ENCODE measurements around the gene AFAP1L2. TPM values are rescaled to one million over a fixed set of nuclear protein-coding genes. Genes with fewer than 3 reads are reported as not detected.

Gene AFAP1L2
- total and polyA plus RNA-seq, 2 experiments from 2014 or later: not detected

GRCh38 chr10:114326795-114327194 lies 77.5 kb downstream of the AFAP1L2 start:
- no peak overlapping the region for H3K9ac ChIP-seq
- no peak overlapping the region for H3K4me3 ChIP-seq
- H3K4me2 ChIP-seq (ENCODE audit: unreplicated experiment): no peak overlapping the region
- peaks cover 8% of the 10 kb centered on the region; the same call in 1 of the 2 replicates for H3K27me3 ChIP-seq (replicated peaks; ENCODE audit: insufficient read depth)
- no peak overlapping the region for H2AFZ ChIP-seq
- DNase-seq: no peak
- no peak overlapping the region for H3K27ac ChIP-seq
- H3K9me3 ChIP-seq (ENCODE audit: low read depth): no peaks in the 10 kb centered on the region
- 35 to 45% methylated on average over 2 of the region's 2 CpGs for WGBS, 2 experiments (ENCODE audit: low coverage in 1 of 2, low lambda C conversion rate in 2 of 2, missing lambda C conversion rate in 2 of 2)
- no peaks in the 10 kb centered on the region for H3K4me1 ChIP-seq (ENCODE audit: insufficient read depth)
- in situ Hi-C loops (cut with MboI): no loop called here
- no peaks in the 10 kb centered on the region for H3F3A ChIP-seq (ENCODE audit: insufficient read depth)
- no peaks in the 10 kb centered on the region for H3K79me2 ChIP-seq (ENCODE audit: insufficient read depth)
- H4K20me1 ChIP-seq (ENCODE audit: insufficient read depth): no peaks in the 10 kb centered on the region
- H3K36me3 ChIP-seq (ENCODE audit: low read depth): no peaks in the 10 kb centered on the region
- TF ChIP-seq EZH2 (IDR thresholded peaks at IDR 0.05; ENCODE audit: insufficient read depth, poor library complexity, severe bottlenecking) (no peak), EZH2phosphoT487 (IDR thresholded peaks at IDR 0.05; ENCODE audit: insufficient read depth, low read depth) (no peak)
- H3K9me2 ChIP-seq (ENCODE audit: insufficient read depth): no peaks in the 10 kb centered on the region

GRCh38 chr10:114323023-114323422 lies 81.3 kb downstream of the AFAP1L2 start:
- H3K79me2 ChIP-seq (ENCODE audit: insufficient read depth): no peaks in the 10 kb centered on the region
- WGBS, 2 experiments (ENCODE audit: low coverage in 1 of 2, low lambda C conversion rate in 2 of 2, missing lambda C conversion rate in 2 of 2): 48% methylated on average over 5 of the region's 5 CpGs
- TF ChIP-seq EZH2 (IDR thresholded peaks at IDR 0.05; ENCODE audit: insufficient read depth, poor library complexity, severe bottlenecking) (no peak), EZH2phosphoT487 (IDR thresholded peaks at IDR 0.05; ENCODE audit: insufficient read depth, low read depth) (no peak)
- no peaks in the 10 kb centered on the region for H3K9me3 ChIP-seq (ENCODE audit: low read depth)
- no peaks in the 10 kb centered on the region for H3K4me1 ChIP-seq (ENCODE audit: insufficient read depth)
- H4K20me1 ChIP-seq (ENCODE audit: insufficient read depth): no peaks in the 10 kb centered on the region
- in situ Hi-C loops (cut with MboI): no loop called here
- H3K27ac ChIP-seq: no peak overlapping the region
- H2AFZ ChIP-seq: no peak overlapping the region
- H3K27me3 ChIP-seq (replicated peaks; ENCODE audit: insufficient read depth): peaks cover 14% of the 10 kb centered on the region; the same call in 1 of the 2 replicates
- DNase-seq: no peak
- no peak overlapping the region for H3K4me3 ChIP-seq
- H3K9ac ChIP-seq: no peak overlapping the region
- H3K9me2 ChIP-seq (ENCODE audit: insufficient read depth): no peaks in the 10 kb centered on the region
- no peaks in the 10 kb centered on the region for H3K36me3 ChIP-seq (ENCODE audit: low read depth)
- no peak overlapping the region for H3K4me2 ChIP-seq (ENCODE audit: unreplicated experiment)
- H3F3A ChIP-seq (ENCODE audit: insufficient read depth): no peaks in the 10 kb centered on the region

- H3K9me2 ChIP-seq (ENCODE audit: insufficient read depth): no peaks in the 10 kb centered on the region
- no peak overlapping the region for H3K9ac ChIP-seq
- no peaks in the 10 kb centered on the region for H4K20me1 ChIP-seq (ENCODE audit: insufficient read depth)
- no peaks in the 10 kb centered on the region for H3K4me1 ChIP-seq (ENCODE audit: insufficient read depth)
- no peak overlapping the region for H3K27ac ChIP-seq
- H3K79me2 ChIP-seq (ENCODE audit: insufficient read depth): no peaks in the 10 kb centered on the region
- no peaks in the 10 kb centered on the region for H3K9me3 ChIP-seq (ENCODE audit: low read depth)
- TF ChIP-seq EZH2 (IDR thresholded peaks at IDR 0.05; ENCODE audit: insufficient read depth, poor library complexity, severe bottlenecking) (no peak), EZH2phosphoT487 (IDR thresholded peaks at IDR 0.05; ENCODE audit: insufficient read depth, low read depth) (no peak)
- in situ Hi-C loops (cut with MboI): no loop called here
- H3K4me2 ChIP-seq (ENCODE audit: unreplicated experiment): no peak overlapping the region
- H3K36me3 ChIP-seq (ENCODE audit: low read depth): no peaks in the 10 kb centered on the region
- H2AFZ ChIP-seq: no peak overlapping the region
- DNase-seq: no peak
- no peak overlapping the region for H3K4me3 ChIP-seq
- WGBS, 2 experiments (ENCODE audit: low coverage in 1 of 2, low lambda C conversion rate in 2 of 2, missing lambda C conversion rate in 2 of 2): 72 to 82% methylated on average over 5 of the region's 5 CpGs
- peaks cover 20% of the 10 kb centered on the region; the same call in 1 of the 2 replicates for H3K27me3 ChIP-seq (replicated peaks; ENCODE audit: insufficient read depth)
- H3F3A ChIP-seq (ENCODE audit: insufficient read depth): no peaks in the 10 kb centered on the region
These were observed 82.0 kb downstream of the AFAP1L2 start for GRCh38 chr10:114322344-114322743.

GRCh38 chr10:114320249-114321116 lies 83.8 kb downstream of the AFAP1L2 start:
- no peak overlapping the region for H2AFZ ChIP-seq
- no peak overlapping the region for H3K4me2 ChIP-seq (ENCODE audit: unreplicated experiment)
- no peak for DNase-seq
- H3K9me2 ChIP-seq (ENCODE audit: insufficient read depth): no peaks in the 10 kb centered on the region
- no peaks in the 10 kb centered on the region for H3K9me3 ChIP-seq (ENCODE audit: low read depth)
- H4K20me1 ChIP-seq (ENCODE audit: insufficient read depth): no peaks in the 10 kb centered on the region
- H3K9ac ChIP-seq: no peak overlapping the region
- no peak overlapping the region for H3K27ac ChIP-seq
- H3K4me3 ChIP-seq: no peak overlapping the region
- H3F3A ChIP-seq (ENCODE audit: insufficient read depth): no peaks in the 10 kb centered on the region
- no peaks in the 10 kb centered on the region for H3K79me2 ChIP-seq (ENCODE audit: insufficient read depth)
- H3K27me3 ChIP-seq (replicated peaks; ENCODE audit: insufficient read depth): peaks cover 26% of the 10 kb centered on the region; the same call in 1 of the 2 replicates
- H3K36me3 ChIP-seq (ENCODE audit: low read depth): no peaks in the 10 kb centered on the region
- in situ Hi-C loops (cut with MboI): no loop called here
- no peaks in the 10 kb centered on the region for H3K4me1 ChIP-seq (ENCODE audit: insufficient read depth)
- WGBS, 2 experiments (ENCODE audit: low coverage in 1 of 2, low lambda C conversion rate in 2 of 2, missing lambda C conversion rate in 2 of 2): 69 to 70% methylated on average over 23 of the region's 23 CpGs
- TF ChIP-seq EZH2 (IDR thresholded peaks at IDR 0.05; ENCODE audit: insufficient read depth, poor library complexity, severe bottlenecking) (no peak), EZH2phosphoT487 (IDR thresholded peaks at IDR 0.05; ENCODE audit: insufficient read depth, low read depth) (no peak)
